ENCODE data around the gene WNT9A.

Gene WNT9A

DNA sequence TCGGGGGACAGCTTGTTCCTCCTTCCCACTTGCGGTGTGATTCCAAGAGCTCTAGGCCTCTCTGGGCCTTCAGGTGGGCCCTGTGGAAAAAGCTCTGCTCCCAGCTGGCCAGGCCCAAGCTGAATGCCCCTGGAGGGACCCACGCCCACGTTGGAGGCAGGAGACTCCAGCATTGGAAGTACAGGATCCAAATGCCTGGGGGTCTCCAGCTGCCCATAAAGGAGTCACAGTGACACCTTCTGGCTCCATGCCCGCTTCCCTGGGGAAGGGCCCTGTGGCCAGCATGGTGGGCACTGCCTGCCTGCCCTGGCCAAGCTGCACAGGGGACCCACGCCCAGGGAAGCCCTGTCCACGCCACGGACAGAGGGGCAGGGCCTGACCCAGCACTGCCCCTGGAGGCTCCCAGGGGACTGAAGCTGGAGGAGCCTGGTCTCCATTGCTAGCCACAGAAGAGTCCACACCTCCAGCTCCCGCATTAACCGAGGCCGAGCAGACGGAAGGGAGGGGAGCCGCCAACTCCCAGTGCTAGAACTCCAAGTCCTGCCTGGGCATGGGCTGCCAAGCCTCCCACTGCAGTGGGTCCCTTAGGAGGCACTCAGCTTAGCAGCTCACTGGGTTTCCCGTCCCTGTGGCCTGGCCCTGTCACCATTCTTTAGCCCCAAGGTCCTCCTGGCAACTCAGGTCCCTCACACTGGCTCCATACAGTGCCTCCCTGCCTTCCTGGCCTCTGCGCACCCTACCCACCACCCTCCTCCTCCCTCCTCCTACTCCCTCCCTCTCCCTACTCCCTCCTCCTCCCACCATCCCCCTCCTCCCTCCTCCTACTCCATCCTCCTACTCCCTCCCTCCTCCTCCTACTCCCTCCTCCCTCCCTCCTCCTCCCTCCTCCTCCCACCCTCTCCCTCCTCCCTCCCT lies 41.9 kb downstream of the WNT9A start:
- TF ChIP-seq TAF1 (IDR thresholded peaks at IDR 0.05; ENCODE audit: borderline replicate concordance, insufficient read depth, low read length) (no peak), FOXP2 (optimal IDR thresholded peaks at IDR 0.05; ENCODE audit: borderline replicate concordance, extremely low read depth, extremely low read length, insufficient read depth) (no peak), POLR2AphosphoS5 (IDR thresholded peaks at IDR 0.05; ENCODE audit: low read depth, low read length) (no peak), SIN3A (IDR thresholded peaks at IDR 0.05; ENCODE audit: borderline replicate concordance, insufficient read depth, low read length) (no peak)
- TF ChIP-seq, protein P1, sequence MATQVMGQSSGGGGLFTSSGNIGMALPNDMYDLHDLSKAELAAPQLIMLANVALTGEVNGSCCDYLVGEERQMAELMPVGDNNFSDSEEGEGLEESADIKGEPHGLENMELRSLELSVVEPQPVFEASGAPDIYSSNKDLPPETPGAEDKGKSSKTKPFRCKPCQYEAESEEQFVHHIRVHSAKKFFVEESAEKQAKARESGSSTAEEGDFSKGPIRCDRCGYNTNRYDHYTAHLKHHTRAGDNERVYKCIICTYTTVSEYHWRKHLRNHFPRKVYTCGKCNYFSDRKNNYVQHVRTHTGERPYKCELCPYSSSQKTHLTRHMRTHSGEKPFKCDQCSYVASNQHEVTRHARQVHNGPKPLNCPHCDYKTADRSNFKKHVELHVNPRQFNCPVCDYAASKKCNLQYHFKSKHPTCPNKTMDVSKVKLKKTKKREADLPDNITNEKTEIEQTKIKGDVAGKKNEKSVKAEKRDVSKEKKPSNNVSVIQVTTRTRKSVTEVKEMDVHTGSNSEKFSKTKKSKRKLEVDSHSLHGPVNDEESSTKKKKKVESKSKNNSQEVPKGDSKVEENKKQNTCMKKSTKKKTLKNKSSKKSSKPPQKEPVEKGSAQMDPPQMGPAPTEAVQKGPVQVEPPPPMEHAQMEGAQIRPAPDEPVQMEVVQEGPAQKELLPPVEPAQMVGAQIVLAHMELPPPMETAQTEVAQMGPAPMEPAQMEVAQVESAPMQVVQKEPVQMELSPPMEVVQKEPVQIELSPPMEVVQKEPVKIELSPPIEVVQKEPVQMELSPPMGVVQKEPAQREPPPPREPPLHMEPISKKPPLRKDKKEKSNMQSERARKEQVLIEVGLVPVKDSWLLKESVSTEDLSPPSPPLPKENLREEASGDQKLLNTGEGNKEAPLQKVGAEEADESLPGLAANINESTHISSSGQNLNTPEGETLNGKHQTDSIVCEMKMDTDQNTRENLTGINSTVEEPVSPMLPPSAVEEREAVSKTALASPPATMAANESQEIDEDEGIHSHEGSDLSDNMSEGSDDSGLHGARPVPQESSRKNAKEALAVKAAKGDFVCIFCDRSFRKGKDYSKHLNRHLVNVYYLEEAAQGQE (IDR thresholded peaks at IDR 0.05; ENCODE audit: insufficient read depth in 1 of 2, low read depth in 2 of 2, low read length in 2 of 2): no peak

DNA sequence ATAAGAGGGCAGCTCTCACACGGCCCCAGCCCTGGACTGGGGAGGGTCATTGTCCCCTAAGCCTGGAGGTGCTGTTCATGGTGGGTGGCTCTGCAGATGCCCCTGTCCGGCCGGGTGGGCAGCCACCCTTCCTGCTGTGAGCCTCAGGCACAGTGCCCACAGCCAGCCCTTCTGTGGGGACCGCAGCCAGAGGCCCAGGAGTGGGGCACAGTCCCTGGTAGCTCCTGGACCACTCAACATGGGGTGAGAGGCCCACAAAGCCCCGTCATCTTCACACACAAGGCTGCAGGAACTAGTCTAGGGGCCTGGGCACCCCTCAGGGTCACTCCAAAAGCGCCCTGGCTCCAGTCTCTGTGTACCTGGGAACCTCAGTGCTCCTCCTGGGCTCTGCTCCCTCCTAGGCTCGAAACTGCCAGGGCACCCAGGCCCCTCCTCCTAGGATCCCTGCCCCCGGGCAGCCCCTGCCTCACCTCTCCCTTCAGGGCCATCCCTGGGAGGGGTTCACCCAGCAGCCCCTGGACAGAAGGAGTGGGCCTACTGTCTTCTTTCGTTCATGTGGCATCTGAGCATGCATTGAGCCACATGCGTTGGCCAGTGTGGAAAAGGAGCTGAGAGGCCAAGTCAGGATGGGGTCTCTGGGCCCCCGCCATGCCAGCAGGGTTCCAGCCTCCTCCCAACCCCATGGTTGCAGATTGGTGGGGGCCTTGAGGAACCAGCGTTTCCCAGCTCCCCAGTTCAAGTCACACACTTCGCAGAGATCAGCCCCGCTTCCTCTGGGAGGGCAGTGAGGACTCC lies 43.0 kb downstream of the WNT9A start:
- TF ChIP-seq, protein P1 (IDR thresholded peaks at IDR 0.05; ENCODE audit: insufficient read depth in 1 of 2, low read depth in 2 of 2, low read length in 2 of 2): no peak
- TF ChIP-seq POLR2AphosphoS5 (IDR thresholded peaks at IDR 0.05; ENCODE audit: low read depth, low read length): no peak
- no peak for TF ChIP-seq TAF1 (IDR thresholded peaks at IDR 0.05; ENCODE audit: borderline replicate concordance, insufficient read depth, low read length)
- no peak for TF ChIP-seq SIN3A (IDR thresholded peaks at IDR 0.05; ENCODE audit: borderline replicate concordance, insufficient read depth, low read length)
- TF ChIP-seq FOXP2 (optimal IDR thresholded peaks at IDR 0.05; ENCODE audit: borderline replicate concordance, extremely low read depth, extremely low read length, insufficient read depth): no peak

DNA sequence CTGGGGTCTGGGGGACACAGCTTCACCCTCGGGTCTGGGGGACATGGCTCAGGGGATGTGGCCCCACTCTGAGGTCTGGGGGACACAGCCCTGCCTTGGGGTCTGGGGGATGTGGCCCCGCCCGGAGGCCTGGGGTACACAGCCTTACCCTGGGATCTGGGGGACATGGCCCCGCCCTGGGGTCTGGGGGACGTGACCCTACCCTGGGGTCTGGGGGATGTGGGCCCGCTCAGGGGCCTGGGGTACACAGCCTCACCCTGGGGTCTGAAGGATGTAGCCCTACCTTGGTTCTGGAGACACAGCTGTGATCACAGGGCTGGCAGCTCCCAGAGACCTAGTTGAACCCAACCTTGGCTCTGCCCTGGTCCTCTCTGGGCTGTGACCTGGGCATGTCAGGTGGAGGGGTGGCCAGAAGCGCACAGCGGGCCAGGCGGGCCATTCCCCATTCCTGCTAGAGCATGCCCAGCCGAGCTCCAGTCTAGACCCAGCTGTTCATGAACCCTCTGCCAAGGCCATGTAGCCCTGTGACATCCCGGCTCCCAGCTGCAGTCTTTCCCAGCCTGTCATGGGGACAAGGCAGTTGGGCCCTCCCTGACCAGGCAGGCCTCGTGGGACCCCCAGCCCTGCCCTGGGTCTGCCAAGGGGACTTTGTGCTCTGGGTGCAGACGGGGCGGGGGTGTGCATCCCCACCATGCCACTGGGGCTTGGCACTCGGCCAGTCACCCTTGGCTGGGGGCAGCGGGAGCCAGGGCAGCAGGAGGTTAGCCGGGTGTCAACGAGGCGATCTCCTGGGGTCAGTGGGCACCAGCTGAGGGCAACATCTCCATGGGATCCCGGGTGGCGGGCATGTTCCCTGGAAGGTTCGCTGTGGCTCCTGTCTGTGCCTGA lies 43.9 kb downstream of the WNT9A start:
- TF ChIP-seq SIN3A (IDR thresholded peaks at IDR 0.05; ENCODE audit: borderline replicate concordance, insufficient read depth, low read length) (no peak), TAF1 (IDR thresholded peaks at IDR 0.05; ENCODE audit: borderline replicate concordance, insufficient read depth, low read length) (no peak), POLR2AphosphoS5 (IDR thresholded peaks at IDR 0.05; ENCODE audit: low read depth, low read length) (no peak)
- TF ChIP-seq, protein P1 (IDR thresholded peaks at IDR 0.05; ENCODE audit: insufficient read depth in 1 of 2, low read depth in 2 of 2, low read length in 2 of 2): no peak

DNA sequence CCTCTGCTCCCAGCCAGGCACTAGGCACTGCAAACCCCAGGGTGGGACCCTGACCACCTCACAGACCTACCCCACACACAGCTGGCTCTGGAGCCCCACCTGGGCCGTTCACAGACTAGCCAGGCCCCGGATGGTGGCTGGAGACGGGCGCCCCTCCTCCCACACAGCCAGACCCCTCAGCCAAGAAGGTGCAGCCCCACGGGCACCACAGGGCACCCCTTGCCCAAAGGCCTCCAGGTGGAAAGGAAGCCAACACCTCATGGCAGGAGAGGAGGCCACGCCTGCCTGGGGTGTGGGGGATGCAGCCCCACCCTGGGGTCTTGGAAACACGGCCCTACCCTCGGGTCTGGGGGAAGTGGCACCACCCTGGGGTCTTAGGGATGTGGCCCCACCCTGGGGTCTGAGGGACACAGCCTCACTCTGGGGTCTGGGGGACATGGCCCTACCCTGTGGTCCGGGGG lies 44.6 kb downstream of the WNT9A start:
- TF ChIP-seq POLR2AphosphoS5 (IDR thresholded peaks at IDR 0.05; ENCODE audit: low read depth, low read length): no peak

DNA sequence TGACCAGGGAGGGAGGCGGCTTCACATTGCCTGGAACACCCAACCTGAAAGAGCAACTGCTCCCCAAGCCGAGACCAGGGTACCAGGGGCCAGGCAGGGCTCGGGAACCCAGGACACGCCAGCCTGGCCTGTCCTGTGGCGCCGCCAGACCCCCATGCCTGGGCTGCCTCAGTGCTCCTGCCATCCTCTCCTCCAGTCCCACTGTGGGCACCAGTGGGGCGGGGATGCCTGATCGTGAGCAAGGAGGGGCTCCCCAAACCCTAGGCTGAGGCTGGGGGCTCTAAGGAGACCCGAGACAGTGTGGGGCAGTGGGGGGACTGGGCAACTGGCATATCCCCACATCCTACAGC lies 45.1 kb downstream of the WNT9A start:
- TF ChIP-seq TAF1 (IDR thresholded peaks at IDR 0.05; ENCODE audit: borderline replicate concordance, insufficient read depth, low read length) (no peak), POLR2AphosphoS5 (IDR thresholded peaks at IDR 0.05; ENCODE audit: low read depth, low read length) (no peak), FOXP2 (optimal IDR thresholded peaks at IDR 0.05; ENCODE audit: borderline replicate concordance, extremely low read depth, extremely low read length, insufficient read depth) (no peak), SIN3A (IDR thresholded peaks at IDR 0.05; ENCODE audit: borderline replicate concordance, insufficient read depth, low read length) (no peak)
- TF ChIP-seq, protein P1 (IDR thresholded peaks at IDR 0.05; ENCODE audit: insufficient read depth in 1 of 2, low read depth in 2 of 2, low read length in 2 of 2): no peak

Data from PFSK-1 (cell line).